A673 (cell line): Measurements from ENCODE around the gene ADAMTSL1. TPM values are rescaled to one million over a fixed set of nuclear protein-coding genes. Genes with fewer than 3 reads are reported as not detected.

ENCODE experiments used
- BruUV-seq: library from RNA; stranded (reverse); fragments of 400-500 nt; replicated peaks from 2 replicates; lab custom pipeline; 2021; lab: Mats Ljungman, UMichigan
- CTCF ChIA-PET: fragments of 300-600 bp; sonication (Branson Sonifier 250); formaldehyde crosslinking; loops from one replicate; lab custom pipeline; 2022; ENCODE audit warnings: antibody characterized with exemption; lab: Charles Lee
- POLR2A ChIA-PET: fragments of 300-600 bp; sonication (Branson Sonifier 250); formaldehyde crosslinking; loops from one replicate; lab custom pipeline; 2022; ENCODE audit warnings: antibody characterized with exemption; ENCODE audit not compliant: low non-redundant PET; lab: Charles Lee
- DNase-seq: peaks from one replicate; pipeline ENCODE4 v3.0.0-alpha.2; 2015; ENCODE audit warnings: low spot score
- H3K27ac ChIP-seq: fragments of 200-600 bp; sonication (generic); 2 replicates; pipeline ENCODE4 v1.5.1; 2016; ENCODE audit warnings: mixed run types, low read depth, mild to moderate bottlenecking, mixed read lengths, antibody characterized with exemption, low read length; ENCODE audit not compliant: poor library complexity, severe bottlenecking
- H3K27me3 ChIP-seq: fragments of 200-600 bp; sonication (generic); replicated peaks from 2 replicates; pipeline ENCODE4 v1.6.1; 2017; ENCODE audit warnings: mixed run types, low read depth, mild to moderate bottlenecking, mixed read lengths, antibody characterized with exemption, low read length; ENCODE audit not compliant: insufficient read depth, poor library complexity
- H3K36me3 ChIP-seq: fragments of 200-600 bp; sonication (generic); 2 replicates; pipeline ENCODE4 v1.6.1; 2016; ENCODE audit warnings: mixed run types, mild to moderate bottlenecking, mixed read lengths, antibody characterized with exemption, low read length; ENCODE audit not compliant: insufficient read depth, poor library complexity, severe bottlenecking
- H3K4me1 ChIP-seq: fragments of 200-600 bp; sonication (generic); 2 replicates; pipeline ENCODE4 v1.6.1; 2017; ENCODE audit warnings: mixed run types, mild to moderate bottlenecking, mixed read lengths, antibody characterized with exemption, low read length; ENCODE audit not compliant: insufficient read depth, poor library complexity, severe bottlenecking
- H3K4me3 ChIP-seq: fragments of 200-600 bp; sonication (generic); 2 replicates; pipeline ENCODE4 v1.5.1; 2016; ENCODE audit warnings: low read depth, mixed run types, mild to moderate bottlenecking, mixed read lengths, low read length; ENCODE audit not compliant: poor library complexity, severe bottlenecking
- H3K9me3 ChIP-seq: fragments of 200-600 bp; sonication (generic); 2 replicates; pipeline ENCODE4 v1.6.1; 2016; ENCODE audit warnings: mixed run types, low read depth, mild to moderate bottlenecking, mixed read lengths, antibody characterized with exemption, low read length; ENCODE audit not compliant: poor library complexity, severe bottlenecking
- CTCF ChIP-seq: fragments of 300-800, 200-600 bp; sonication (generic); conservative IDR thresholded peaks from 2 replicates; pipeline ENCODE4 v1.5.1; 2017; ENCODE audit warnings: low read depth, mild to moderate bottlenecking, antibody characterized with exemption, low read length, moderate library complexity, mixed read lengths
- EZH2 ChIP-seq: fragments of 200-600 bp; sonication (generic); IDR thresholded peaks from 2 replicates; pipeline ENCODE4 v1.6.1; 2017; ENCODE audit warnings: borderline replicate concordance, low read depth, mild to moderate bottlenecking, mixed read lengths, antibody characterized with exemption, low read length; ENCODE audit not compliant: poor library complexity, severe bottlenecking
- intact Hi-C: fragments of 100-400 bp; cut with micrococcal nuclease; formaldehyde crosslinking; loops from one replicate; pipeline ENCODE4 v1.10.0; 2022; ENCODE audit not compliant: unreplicated experiment
- total RNA-seq: library from RNA; stranded (reverse); gene quantifications from 2 replicates; pipeline ENCODE4 v1.2.3, GENCODE V29; 2021

ADAMTSL1 gene
- total RNA-seq, 1 experiment from 2014 or later, result not detected

GRCh38 chr9:18754537-18754936 lies 280.6 kb downstream of the ADAMTSL1 start:
- no peaks in the 10 kb centered on the region for H3K9me3 ChIP-seq
- intact Hi-C loops, result no loop called here
- DNase-seq, result no peak
- H3K4me1 ChIP-seq, result no peaks in the 10 kb centered on the region
- no peaks in the 10 kb centered on the region for H3K27me3 ChIP-seq
- no peaks in the 10 kb centered on the region for H3K36me3 ChIP-seq
- POLR2A ChIA-PET, result no interaction called here
- BruUV-seq, result no TSS peak
- H3K27ac ChIP-seq, result no peak overlapping the region
- no peak for TF ChIP-seq CTCF
- TF ChIP-seq EZH2, result no peak
- H3K4me3 ChIP-seq, result no peak overlapping the region
- CTCF ChIA-PET, result no interaction called here

- DNase-seq, result no peak
- H3K27ac ChIP-seq, result no peak overlapping the region
- H3K4me3 ChIP-seq, result no peak overlapping the region
- CTCF ChIA-PET, result no interaction called here
- POLR2A ChIA-PET, result no interaction called here
- H3K4me1 ChIP-seq, result no peaks in the 10 kb centered on the region
- no peaks in the 10 kb centered on the region for H3K9me3 ChIP-seq
- intact Hi-C loops, result no loop called here
- no peaks in the 10 kb centered on the region for H3K27me3 ChIP-seq
- TF ChIP-seq CTCF (no peak), EZH2 (no peak)
- BruUV-seq, result no TSS peak
- no peaks in the 10 kb centered on the region for H3K36me3 ChIP-seq
Measured at GRCh38 chr9:18755263-18755662, 281.3 kb downstream of the ADAMTSL1 start.

GRCh38 chr9:18756712-18757125 lies 282.8 kb downstream of the ADAMTSL1 start:
- Histone ChIP-seq H3K27ac (no peak overlapping the region), H3K36me3 (no peaks in the 10 kb centered on the region), H3K4me3 (no peak overlapping the region), H3K9me3 (no peaks in the 10 kb centered on the region), H3K4me1 (no peaks in the 10 kb centered on the region), H3K27me3 (no peaks in the 10 kb centered on the region)
- POLR2A ChIA-PET, result no interaction called here
- BruUV-seq, result no TSS peak
- intact Hi-C loops, result no loop called here
- no peak for DNase-seq
- TF ChIP-seq EZH2, result no peak
- no peak for TF ChIP-seq CTCF
- CTCF ChIA-PET, result no interaction called here
